DMS53 (cell line): Measurements from ENCODE around the gene RUNDC3A.
A peak's percentile ranks its signal among the peaks of the same experiment; 100 is the strongest.

Source experiments
- DNase-seq: peaks from one replicate; lab custom pipeline; 2025; lab: John Stamatoyannopoulos, UW

Gene RUNDC3A

GRCh38 chr17:44283344-44284023 is 24.9 kb upstream of the RUNDC3A start:
- DNase-seq = no peak

DNA sequence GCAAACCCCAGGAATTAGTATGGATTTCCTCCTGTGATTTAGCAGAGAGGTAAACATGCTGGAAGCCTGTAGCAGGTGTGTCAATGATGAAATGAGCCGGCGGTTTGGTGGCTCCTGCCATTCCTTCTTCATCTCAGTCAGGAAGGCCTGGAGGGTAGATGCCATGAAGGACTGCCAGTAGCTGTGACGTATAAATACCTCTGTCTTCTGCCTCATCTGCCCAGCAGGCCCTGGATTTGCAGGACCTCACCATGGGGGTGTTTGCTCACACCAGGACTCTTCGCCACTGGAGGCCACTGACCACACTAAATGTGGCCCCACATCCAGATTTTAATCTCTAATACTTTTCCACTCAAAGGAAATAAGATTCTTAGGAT is 24.4 kb upstream of the RUNDC3A start:
- no peak for DNase-seq

GRCh38 chr17:44287651-44288050 is 20.8 kb upstream of the RUNDC3A start:
- no peak for DNase-seq

DNA sequence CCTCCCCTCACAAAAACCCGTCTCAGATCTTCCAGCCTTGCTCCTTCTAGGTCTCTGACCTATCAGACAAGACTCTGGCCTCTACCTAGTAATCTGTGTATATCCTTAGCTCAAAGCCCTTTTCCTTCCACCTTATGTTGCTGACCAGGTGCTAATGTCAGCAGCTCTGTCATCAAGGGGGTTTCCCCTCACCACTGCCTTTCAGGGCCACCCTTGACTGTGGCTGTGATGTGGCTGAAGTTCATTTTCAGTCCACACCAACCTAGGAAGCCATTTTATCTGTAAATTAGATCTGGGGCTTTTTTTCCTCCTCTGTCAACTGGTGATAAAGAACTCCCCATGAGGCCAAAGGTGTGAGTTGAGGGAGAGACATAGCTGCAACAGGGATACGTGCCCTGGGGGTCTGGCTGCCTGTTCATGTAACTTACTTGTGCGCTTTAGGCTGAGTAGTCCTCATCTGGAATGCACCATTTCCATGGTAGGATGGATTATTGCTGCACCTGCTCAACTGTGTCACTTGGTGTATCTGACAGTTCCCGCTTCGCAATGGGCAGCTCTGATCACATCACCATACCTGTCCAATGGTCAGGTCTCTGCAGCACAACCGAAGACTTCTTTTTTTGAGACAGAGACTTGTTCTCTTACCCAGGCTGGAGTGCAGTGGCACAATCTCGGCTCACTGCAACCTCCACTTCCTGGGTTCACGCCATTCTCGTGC is 14.7 kb upstream of the RUNDC3A start:
- no peak for DNase-seq

DNA sequence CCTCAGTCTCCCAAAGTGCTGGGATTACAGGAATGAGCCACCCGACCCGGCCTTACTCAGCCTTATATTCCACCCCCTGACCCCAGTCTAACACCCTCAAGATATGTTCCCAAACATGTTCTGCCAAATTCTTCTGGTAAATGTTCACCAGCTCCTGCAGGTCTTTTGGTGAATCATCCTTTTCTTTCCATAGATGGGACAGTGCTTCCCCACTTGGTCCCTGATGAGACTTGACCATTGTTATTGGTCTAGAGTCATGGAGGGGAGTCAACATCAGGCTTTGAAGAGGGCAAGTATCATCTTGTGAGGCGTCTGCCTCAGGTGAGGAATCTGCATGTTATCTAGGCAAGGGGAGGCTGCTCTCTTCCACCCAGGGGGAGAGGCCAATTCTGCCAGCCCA is 10.4 kb upstream of the RUNDC3A start:
- no peak for DNase-seq

- peak; percentile 93 for DNase-seq
These were observed 3.8 kb upstream of the RUNDC3A start for GRCh38 chr17:44304651-44305050.

DNA sequence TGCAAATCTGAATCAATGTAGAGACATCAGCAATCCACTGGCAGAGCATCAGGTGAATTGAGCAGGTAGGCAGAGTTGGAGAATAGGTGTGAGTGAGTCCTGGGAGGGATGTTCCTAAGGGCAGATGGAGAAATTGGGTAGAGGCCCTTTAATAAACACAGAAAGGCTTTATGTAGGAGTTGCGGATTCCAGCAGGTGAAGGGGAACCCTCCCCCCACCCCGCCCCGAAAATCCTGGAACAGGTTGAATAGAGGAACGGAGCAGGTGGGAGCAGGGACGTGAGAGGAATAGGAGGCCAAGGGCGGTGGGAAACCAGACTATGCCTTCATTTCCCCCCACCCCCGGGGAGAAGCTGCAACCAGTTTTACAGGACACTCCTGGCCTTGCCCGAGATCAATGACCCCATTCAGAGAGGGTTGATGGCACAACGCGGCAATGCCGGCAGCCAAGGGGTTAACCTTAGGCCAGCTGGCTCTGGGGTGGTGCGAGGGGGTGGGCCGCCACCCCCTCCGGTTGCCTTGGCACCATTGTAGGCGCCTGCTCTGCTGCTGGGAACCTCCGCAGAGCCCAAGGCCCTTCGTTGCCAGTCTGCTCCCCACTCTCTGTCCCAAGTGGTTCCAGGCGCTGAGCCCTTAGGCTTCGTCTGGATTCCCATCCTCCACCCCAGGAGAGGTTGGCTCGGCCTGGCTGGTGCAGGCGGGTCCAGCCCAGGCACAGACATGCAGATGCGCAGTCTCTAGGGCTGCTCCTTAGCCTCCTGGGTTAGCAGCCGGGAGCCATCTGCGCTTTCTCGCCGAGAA is 814 bp upstream of the RUNDC3A start:
- peak; percentile 96 for DNase-seq

DNA sequence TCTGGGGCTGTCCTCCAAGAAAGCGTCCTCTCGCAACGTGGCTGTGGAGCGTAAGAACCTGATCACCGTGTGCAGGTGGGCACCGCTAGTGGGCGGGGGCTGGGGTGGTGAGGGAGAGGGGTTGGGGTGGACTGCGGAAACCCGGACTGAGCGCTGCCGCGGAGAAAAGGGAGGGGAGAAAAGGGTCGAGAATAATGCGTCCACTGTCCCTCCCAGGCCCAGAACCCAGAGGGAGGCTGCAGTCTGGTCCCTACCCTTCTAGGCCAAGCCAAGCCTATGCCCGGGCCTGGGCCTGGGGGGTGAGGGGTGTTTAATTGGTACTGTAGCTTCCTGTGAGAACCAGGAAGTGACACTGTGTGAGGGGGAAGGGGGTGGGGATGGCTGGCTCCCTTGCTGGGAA is 464 bp downstream of the RUNDC3A start:
- DNase-seq = peak; percentile 83

- DNase-seq = peak; percentile 79
These were observed 1.1 kb downstream of the RUNDC3A start for GRCh38 chr17:44309472-44309871.

GRCh38 chr17:44310188-44310587 is 1.8 kb downstream of the RUNDC3A start:
- no peak for DNase-seq

GRCh38 chr17:44310609-44311376 is 2.4 kb downstream of the RUNDC3A start:
- DNase-seq = no peak

- DNase-seq = no peak
These were observed 3.3 kb downstream of the RUNDC3A start for GRCh38 chr17:44311562-44312181.

DNA sequence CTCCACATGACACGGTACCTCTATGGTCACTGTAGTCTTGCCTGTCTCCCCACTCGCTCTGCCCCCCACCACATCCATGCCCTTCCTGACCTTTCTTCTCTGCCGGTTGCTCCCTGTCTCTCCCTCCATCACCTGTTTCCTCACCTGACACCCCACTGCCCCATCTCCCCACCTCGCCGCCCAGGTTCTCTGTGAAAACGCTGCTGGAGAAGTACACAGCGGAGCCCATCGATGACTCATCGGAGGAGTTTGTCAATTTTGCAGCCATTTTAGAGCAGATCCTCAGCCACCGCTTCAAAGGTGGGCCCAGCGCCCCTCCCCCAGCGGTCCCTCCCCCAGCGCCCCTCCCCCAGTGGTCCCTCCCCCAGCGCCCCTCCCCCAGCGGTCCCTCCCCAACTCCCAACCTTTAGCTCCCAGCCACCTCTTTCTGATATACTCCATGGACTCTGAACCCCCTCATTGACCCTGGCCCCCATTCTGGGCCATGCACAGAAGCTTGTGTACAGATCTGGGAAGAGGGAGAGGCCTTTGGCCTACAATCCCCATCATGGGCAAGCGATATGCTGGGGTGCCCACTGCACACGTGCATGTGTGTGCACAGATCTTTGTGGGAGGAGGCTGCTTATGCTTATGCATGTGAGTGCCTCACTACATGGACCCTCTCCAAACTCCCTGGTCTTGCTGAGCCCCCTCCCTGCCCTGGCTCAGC is 4.1 kb downstream of the RUNDC3A start:
- no peak for DNase-seq

DNA sequence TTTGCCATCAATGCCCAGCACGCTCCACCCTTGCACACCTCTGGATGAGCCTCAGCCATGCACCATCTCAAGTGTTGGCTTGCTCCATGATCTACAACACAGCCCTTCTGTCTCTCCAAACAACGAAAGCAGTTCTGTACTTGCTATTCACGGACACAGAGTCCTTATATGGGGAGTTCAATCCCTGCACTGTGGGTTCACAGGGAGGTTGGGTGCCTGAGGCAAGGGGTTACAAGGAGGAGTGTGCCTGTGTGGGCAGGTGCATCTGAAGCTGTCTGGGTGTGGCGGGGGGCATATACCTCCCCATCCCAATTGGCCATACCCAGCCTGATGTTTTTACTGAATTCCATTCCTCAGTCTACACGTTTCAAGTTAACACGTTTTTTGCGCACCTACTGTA is 5.6 kb downstream of the RUNDC3A start:
- DNase-seq = no peak

DNA sequence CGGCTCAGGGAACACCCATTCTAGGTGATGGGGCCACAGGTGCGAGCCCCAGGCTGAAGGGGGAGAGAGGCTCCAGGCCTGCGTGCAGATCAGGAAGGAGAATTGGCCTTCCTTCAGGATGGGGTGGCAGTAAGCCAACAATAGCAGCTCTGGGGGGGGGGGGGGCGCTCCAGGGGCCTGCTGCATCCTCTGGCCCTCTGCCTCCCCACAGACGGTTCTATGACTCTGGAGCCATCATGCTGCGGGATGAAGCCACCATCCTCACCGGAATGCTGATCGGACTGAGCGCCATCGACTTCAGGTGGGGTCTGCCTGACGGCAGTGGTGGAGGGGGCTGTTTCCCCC is 6.1 kb downstream of the RUNDC3A start:
- no peak for DNase-seq

DNA sequence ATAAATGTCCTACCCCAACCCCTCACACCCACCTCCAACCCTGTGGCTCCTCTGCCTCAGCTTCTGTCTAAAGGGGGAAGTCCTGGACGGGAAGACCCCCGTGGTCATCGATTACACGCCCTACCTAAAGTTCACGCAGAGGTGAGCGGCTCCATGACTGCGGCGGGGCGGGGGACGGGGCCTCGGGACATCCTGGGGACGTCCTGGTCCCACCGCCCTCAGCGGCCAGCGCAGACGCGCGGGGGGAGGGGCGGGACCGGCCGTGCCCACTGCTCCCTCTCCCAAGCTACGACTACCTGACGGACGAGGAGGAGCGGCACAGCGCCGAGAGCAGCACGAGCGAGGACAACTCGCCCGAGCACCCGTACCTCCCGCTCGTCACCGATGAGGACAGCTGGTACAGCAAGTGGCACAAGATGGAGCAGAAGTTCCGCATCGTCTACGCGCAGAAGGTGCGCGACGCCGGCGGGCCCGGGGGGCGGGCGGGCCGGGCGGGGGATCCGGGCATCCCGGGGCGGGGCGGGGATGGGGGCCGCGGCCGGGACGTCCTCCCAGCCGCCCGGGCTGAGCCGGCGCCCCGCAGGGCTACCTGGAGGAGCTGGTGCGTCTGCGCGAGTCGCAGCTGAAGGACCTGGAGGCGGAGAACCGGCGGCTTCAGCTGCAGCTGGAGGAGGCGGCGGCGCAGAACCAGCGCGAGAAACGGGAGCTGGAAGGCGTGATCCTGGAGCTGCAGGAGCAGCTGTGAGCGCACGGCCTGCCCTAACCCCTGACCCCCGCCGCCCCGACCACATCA is 6.7 kb downstream of the RUNDC3A start:
- DNase-seq = peak; percentile 96

DNA sequence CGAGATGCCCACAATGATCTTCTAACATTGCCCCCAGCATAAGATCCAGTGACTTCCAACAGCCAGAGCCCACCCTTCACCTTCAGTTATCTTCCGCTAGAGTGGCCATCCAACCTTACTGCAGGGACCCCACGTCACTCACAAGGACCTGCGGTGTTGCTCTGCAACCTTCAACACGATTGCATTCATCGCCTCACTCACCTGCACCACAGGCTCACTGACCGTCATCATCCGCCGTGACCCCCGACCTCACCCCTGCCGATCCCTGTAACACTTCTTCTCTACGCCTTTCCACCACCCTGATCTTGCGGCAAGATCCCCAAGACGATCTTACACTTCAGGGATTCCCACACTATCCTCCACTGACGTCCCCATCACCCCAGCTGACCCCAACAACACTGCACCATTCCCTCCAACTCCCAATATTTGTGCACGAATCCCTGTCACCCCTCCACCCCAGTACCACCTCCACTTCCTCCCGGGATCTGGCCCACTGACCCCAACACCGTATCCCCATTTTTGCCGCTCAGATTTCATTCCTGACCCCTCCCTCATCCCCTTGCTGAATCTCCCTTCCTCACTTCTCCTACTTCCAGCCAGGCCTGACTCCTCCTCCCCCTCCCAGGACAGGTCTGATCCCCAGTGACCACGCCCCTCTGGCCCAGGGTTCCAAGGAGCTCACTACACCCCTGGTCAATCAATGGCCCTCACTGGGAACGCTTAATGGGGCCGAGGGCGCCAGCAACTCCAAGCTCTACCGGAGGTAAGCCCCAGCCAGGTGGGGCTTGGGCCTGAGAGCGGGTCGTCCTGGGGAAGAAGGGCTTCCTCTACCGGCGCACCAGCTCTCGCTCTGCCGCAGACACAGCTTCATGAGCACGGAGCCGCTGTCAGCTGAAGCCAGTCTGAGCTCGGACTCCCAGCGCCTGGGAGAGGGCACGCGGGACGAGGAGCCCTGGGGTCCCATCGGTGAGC is 7.6 kb downstream of the RUNDC3A start:
- peak; percentile 72 for DNase-seq

- peak; percentile 42 for DNase-seq
These were observed 9.1 kb downstream of the RUNDC3A start for GRCh38 chr17:44317545-44317944.
